Panc1 (cell line): Measurements from ENCODE around the gene SGCE. TPM values are rescaled to one million over a fixed set of nuclear protein-coding genes. Genes with fewer than 3 reads are reported as not detected.

Experiments
- ATAC-seq: fragments of 200-7000 bp; cut with Tn5 transposase; 2 replicates; pipeline ENCODE4 v1.9.1; 2020; ENCODE audit warnings: mild to moderate bottlenecking, moderate library complexity
- BruUV-seq: library from RNA; stranded (reverse); fragments of 400-500 nt; replicated peaks from 2 replicates; lab custom pipeline; 2021; lab: Mats Ljungman, UMichigan
- CTCF ChIA-PET: fragments of 300-600 bp; sonication (Branson Sonifier 250); formaldehyde crosslinking; loops from one replicate; lab custom pipeline; 2022; ENCODE audit warnings: antibody characterized with exemption; lab: Charles Lee
- POLR2A ChIA-PET: fragments of 300-600 bp; sonication (Branson Sonifier 250); formaldehyde crosslinking; loops from one replicate; lab custom pipeline; 2022; ENCODE audit warnings: antibody characterized with exemption; lab: Charles Lee
- DNase-seq: peaks from one replicate; pipeline ENCODE4 v3.0.0-alpha.2; 2010; ENCODE audit warnings: low read depth, low spot score
- H3K27ac ChIP-seq: 2 replicates; pipeline ENCODE4 v1.5.1; 2011; ENCODE audit warnings: mild to moderate bottlenecking, low read length, inconsistent platforms
- H3K27me3 ChIP-seq: fragments of 200-500 bp; sonication (Bioruptor generic); 2 replicates; pipeline ENCODE4 v1.6.0; 2014; ENCODE audit warnings: low read length, inconsistent platforms; ENCODE audit not compliant: control insufficient read depth, insufficient read depth
- H3K36me3 ChIP-seq: fragments of 200-500 bp; sonication (Bioruptor generic); 2 replicates; pipeline ENCODE4 v1.5.1; 2014; ENCODE audit warnings: inconsistent platforms, mild to moderate bottlenecking, low read length, moderate library complexity; ENCODE audit not compliant: control insufficient read depth, insufficient read depth
- H3K4me1 ChIP-seq: 2 replicates; pipeline ENCODE4 v1.5.1; 2011; ENCODE audit warnings: inconsistent platforms, mild to moderate bottlenecking, low read length, moderate library complexity; ENCODE audit not compliant: control insufficient read depth, insufficient read depth
- H3K4me3 ChIP-seq, 2 experiments: 2 replicates each; pipeline ENCODE4 v1.5.1; 2011 to 2012; ENCODE audit warnings: low read depth in 2 of 2, low read length in 2 of 2, mild to moderate bottlenecking in 2 of 2, inconsistent platforms in 1 of 2, moderate library complexity in 1 of 2
- H3K9me3 ChIP-seq: fragments of 200-500 bp; sonication (Bioruptor generic); 2 replicates; pipeline ENCODE4 v1.5.1; 2014; ENCODE audit warnings: low read depth, mild to moderate bottlenecking, inconsistent platforms, low read length, moderate library complexity; ENCODE audit not compliant: control insufficient read depth, insufficient read depth
- CTCF ChIP-seq: fragments of 450-650 bp; IDR thresholded peaks from 2 replicates; pipeline ENCODE4 v1.5.1; 2017; ENCODE audit warnings: mild to moderate bottlenecking
- POLR2AphosphoS5 ChIP-seq: IDR thresholded peaks from 2 replicates; pipeline ENCODE4 v1.6.1; 2012; ENCODE audit warnings: mild to moderate bottlenecking, low read depth, low read length, moderate library complexity
- REST ChIP-seq, 2 experiments: IDR thresholded peaks; 2 replicates each; pipeline ENCODE4 v1.6.1; 2011 to 2012; ENCODE audit warnings: low read depth in 2 of 2, control low read depth in 1 of 2, low read length in 1 of 2, mild to moderate bottlenecking in 1 of 2, moderate library complexity in 1 of 2; ENCODE audit not compliant: insufficient read depth in 1 of 2
- SIN3A ChIP-seq: IDR thresholded peaks from 2 replicates; pipeline ENCODE4 v1.6.1; 2012; ENCODE audit warnings: low read depth, mild to moderate bottlenecking, low read length, moderate library complexity, borderline replicate concordance; ENCODE audit not compliant: insufficient read depth
- TCF7L2 ChIP-seq: IDR thresholded peaks from 2 replicates; pipeline ENCODE4 v1.6.1; 2011; ENCODE audit warnings: mild to moderate bottlenecking, low read depth, low read length, inconsistent platforms
- in situ Hi-C: cut with HindIII; loops from 2 replicates; pipeline ENCODE4 v1.10.0; 2016; ENCODE audit warnings: low sequenced_read_pairs, low pct_unique_long_range_greater_than_20kb
- intact Hi-C: fragments of 100-400 bp; cut with micrococcal nuclease; formaldehyde crosslinking; loops from one replicate; pipeline ENCODE4 v1.10.0; 2022; ENCODE audit not compliant: unreplicated experiment
- total RNA-seq: library from RNA; stranded (reverse); gene quantifications from one replicate; pipeline ENCODE4 v1.2.1, GENCODE V29; 2021; ENCODE audit not compliant: unreplicated experiment

SGCE gene
- total RNA-seq, 1 experiment from 2014 or later: 32.0 TPM

- POLR2A ChIA-PET: no interaction called here
- CTCF ChIA-PET: no interaction called here
- no peak for ATAC-seq
- TF ChIP-seq SIN3A: no peak
- TF ChIP-seq TCF7L2: no peak
- TF ChIP-seq CTCF: no peak
- TF ChIP-seq REST (IDR thresholded peaks at IDR 0.05; ENCODE audit: insufficient read depth in 1 of 2, low read depth in 2 of 2, low read length in 1 of 2): no peak
- TF ChIP-seq POLR2AphosphoS5: no peak
- Histone ChIP-seq H3K4me1 (no peaks in the 10 kb centered on the region), H3K36me3 (no peaks in the 10 kb centered on the region), H3K27ac (no peak overlapping the region), H3K9me3 (no peaks in the 10 kb centered on the region), H3K4me3 (no peak overlapping the region), H3K27me3 (no peaks in the 10 kb centered on the region)
- in situ Hi-C loops (no loop called here), intact Hi-C loops (no loop called here)
- DNase-seq: no peak
- BruUV-seq: no TSS peak
Observed at GRCh38 chr7:94635687-94636086, 20.2 kb downstream of the SGCE start.

- no peak overlapping the region for H3K4me3 ChIP-seq
- no peak for ATAC-seq
- CTCF ChIA-PET: no interaction called here
- POLR2A ChIA-PET: no interaction called here
- TF ChIP-seq CTCF (no peak), SIN3A (no peak), REST (IDR thresholded peaks at IDR 0.05; ENCODE audit: insufficient read depth in 1 of 2, low read depth in 2 of 2, low read length in 1 of 2) (no peak), TCF7L2 (no peak), POLR2AphosphoS5 (no peak)
- BruUV-seq: no TSS peak
- intact Hi-C loops (no loop called here), in situ Hi-C loops (no loop called here)
- H3K9me3 ChIP-seq: no peaks in the 10 kb centered on the region
- no peaks in the 10 kb centered on the region for H3K27me3 ChIP-seq
- H3K36me3 ChIP-seq: no peaks in the 10 kb centered on the region
- H3K27ac ChIP-seq: no peak overlapping the region
- no peak for DNase-seq
- no peaks in the 10 kb centered on the region for H3K4me1 ChIP-seq
Observed at GRCh38 chr7:94634502-94634901, 21.4 kb downstream of the SGCE start.
